ENCODE data around the gene CRTAC1. TPM values are rescaled to one million over a fixed set of nuclear protein-coding genes. Genes with fewer than 3 reads are reported as not detected.

The CRTAC1 gene
- total RNA-seq, 1 donor from 2014 or later: 23.9 TPM

DNA sequence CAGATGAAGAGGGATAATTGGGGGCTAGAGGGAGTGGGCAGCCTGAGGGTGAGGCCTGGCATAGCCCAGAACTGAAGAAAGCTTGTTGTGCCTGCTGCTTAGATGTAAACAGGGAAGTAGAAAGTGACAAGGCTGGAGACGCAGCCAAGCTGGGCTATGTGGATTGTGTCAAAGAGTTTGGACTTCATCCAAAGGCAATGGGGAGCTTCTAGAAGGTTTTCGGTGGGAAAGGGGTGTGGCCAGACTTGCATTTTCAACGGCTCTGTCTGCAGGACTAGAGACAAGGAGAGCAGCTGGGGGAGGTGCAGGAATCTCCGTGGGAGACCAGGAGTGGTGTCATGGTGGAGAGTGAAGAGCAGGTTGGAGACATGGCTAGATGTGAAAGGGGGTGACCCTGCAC lies 132.0 kb downstream of the CRTAC1 start:
- DNase-seq (ENCODE audit: low read depth): peak; percentile 29

GRCh38 chr10:97896756-97897358 lies 133.6 kb downstream of the CRTAC1 start:
- no peak for DNase-seq (ENCODE audit: low read depth)

DNA sequence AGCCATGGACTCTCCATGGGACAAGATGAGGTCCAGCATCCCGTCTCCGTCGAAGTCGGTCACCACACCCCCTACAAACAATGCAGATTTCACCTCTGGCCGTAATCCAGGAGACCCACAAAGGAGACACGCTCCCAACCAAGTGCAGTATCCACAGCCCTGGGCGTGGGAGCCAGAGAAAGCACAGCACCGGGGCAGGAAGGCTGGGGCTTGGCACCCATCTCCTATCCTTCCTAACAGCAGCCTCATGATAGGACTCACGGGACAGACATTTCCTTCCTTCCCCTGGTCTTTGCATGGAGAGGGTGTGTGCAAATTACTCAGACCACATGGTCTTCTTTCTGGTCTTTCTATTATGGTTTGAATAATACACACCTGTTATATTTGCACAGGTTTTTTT lies 134.5 kb downstream of the CRTAC1 start:
- no peak for DNase-seq (ENCODE audit: low read depth)

GRCh38 chr10:97895084-97895483 lies 135.3 kb downstream of the CRTAC1 start:
- DNase-seq (ENCODE audit: low read depth): no peak

- DNase-seq (ENCODE audit: low read depth): no peak
Observed at GRCh38 chr10:97894092-97894491, 136.3 kb downstream of the CRTAC1 start.

GRCh38 chr10:97892939-97893338 lies 137.5 kb downstream of the CRTAC1 start:
- DNase-seq (ENCODE audit: low read depth): no peak

DNA sequence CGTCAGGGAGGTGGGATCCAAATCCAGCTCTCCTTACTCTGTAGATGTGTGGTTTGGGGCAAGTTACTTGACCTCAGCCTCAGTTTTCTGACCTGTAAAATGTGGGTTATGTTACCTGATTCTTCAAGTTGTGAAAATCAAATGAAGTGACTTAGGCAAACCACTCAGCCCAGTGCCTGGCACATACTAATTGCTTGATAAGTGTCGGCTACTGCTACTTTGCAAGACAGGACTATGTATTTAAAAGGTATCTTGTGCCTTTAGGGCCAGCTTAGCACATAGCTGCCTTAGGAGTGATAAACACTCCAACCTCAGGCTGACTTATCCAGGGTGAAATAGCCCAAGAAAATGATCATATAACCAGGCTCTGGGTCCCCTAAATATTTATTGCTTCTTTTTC lies 137.9 kb downstream of the CRTAC1 start:
- no peak for DNase-seq (ENCODE audit: low read depth)

- no peak for DNase-seq (ENCODE audit: low read depth)
Observed at GRCh38 chr10:97891497-97892167, 138.8 kb downstream of the CRTAC1 start.

DNA sequence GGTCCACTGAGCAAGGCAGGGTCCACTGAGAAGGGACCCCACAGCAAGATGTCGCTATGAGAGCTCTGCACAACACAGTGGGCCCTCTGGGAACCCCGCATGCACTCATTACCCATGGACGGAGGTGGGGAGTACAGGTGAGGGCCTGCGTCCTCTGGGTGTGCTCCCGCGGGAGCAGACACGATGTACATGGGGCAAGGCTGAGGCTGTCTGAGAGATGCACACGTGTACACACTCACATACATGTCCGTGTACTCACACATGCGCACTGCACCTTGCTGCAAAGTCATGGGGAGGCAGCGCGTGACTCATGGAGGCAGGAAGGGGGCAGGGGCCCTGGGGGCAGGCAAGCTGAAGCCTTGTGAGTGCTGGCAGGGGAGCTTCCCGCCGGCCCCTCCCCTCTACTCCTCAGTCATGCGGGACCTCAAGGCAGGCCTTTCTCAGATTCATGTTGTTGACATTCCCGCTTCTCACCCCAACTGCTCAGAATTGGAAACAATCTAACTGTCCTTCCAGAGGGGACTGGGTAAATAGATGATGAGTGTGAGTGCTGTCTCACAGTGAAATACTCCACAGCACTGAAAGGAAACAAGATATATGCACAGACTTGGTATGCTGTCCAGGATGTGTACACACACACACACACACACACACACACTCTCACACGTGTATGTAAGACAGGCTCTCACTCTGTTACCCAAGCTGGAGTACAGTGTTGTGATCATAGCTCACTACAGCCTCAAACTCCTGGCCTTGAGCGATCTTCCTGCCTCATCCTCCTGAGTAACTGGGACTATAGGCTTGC lies 140.8 kb downstream of the CRTAC1 start:
- peak; percentile 97 for DNase-seq (ENCODE audit: low read depth)

- DNase-seq (ENCODE audit: low read depth): peak; percentile 90
Observed at GRCh38 chr10:97888641-97889262, 141.7 kb downstream of the CRTAC1 start.

DNA sequence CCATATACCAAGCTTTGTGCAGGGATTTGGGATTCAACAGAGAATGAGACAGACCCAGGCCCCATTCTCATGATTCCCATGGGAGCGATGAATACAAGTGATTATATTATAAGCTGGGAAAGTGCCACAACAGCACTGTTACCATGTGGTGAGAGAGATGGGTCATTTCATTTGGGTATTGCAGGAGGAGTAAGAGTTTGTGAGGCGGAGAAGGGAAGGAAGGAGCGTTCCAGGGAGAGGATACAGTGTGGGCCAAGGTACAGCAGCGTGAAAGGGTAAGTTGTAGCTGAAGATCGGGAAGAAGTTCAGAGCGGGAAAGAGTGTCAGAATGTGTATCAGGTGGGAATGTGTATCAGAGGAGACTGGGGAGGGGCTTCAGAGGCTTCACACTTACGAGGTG lies 142.3 kb downstream of the CRTAC1 start:
- no peak for DNase-seq (ENCODE audit: low read depth)

DNA sequence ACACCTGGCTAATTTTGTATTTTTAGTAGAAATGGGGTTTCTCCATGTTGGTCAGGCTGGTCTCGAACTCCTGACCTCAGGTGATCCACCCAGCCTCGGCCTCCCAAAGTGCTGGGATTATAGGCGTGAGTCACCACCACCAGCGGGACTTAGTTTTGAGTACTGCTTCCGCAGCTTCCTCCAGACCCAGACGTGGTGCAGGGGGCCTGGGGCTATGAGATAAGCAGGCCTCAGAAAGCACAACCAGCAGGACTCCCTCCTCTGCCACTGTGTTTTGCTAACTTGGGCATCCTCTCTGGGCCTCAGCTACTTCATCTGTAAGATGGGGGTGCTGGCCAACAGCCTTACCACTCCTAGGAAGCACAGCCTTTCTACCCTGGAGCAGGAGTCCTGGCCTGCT lies 143.0 kb downstream of the CRTAC1 start:
- DNase-seq (ENCODE audit: low read depth): no peak

- no peak for DNase-seq (ENCODE audit: low read depth)
Observed at GRCh38 chr10:97886286-97886685, 144.1 kb downstream of the CRTAC1 start.

- DNase-seq (ENCODE audit: low read depth): no peak
Observed at GRCh38 chr10:97883092-97883485, 147.3 kb downstream of the CRTAC1 start.

DNA sequence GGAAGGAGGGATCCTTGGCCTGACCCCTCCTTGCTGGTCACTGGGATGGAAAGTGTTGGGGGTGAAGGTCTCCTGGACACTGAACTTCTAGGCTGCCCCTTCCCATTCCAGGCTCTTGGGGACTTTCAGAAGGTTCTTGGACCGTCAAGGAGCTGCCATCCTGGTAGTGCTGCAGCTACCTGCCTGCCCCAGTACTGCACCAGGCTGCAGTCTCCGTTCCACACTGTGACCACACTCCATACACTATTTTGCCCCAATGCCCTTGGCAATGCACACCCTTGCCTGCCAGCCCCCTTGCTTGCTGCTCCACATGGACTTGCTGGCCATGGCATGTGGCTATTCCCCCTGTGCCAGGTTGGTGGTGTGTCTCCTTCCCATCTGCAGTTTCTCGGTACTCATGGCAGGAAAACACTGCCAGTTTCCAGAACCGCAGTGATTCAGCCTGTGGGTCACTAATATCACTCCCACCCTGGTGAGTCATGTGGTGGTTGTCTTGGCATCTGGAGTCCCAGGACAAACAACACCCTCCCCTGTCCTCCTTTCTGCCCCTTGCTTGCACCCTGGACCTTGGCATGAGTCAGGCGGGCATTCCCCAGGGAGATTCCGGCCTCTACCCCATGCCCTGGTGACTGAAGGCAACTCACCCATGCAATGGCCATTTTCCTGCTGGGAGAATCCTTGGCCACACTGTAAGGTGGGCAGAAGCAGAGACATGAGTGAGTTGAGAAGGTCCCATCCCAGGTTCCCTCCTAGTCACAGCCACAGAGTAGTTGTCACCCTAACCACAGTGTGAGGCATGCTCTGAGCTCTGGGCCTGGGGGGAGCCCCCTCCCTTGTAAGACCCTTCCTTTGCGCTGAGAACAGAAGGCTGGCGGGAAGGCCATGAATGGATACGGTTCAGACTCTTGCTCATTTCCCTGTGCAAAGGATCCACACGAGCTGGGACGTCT lies 148.0 kb downstream of the CRTAC1 start:
- DNase-seq (ENCODE audit: low read depth): peak; percentile 100

- DNase-seq (ENCODE audit: low read depth): no peak
Observed at GRCh38 chr10:97880109-97880508, 150.3 kb downstream of the CRTAC1 start.

DNA sequence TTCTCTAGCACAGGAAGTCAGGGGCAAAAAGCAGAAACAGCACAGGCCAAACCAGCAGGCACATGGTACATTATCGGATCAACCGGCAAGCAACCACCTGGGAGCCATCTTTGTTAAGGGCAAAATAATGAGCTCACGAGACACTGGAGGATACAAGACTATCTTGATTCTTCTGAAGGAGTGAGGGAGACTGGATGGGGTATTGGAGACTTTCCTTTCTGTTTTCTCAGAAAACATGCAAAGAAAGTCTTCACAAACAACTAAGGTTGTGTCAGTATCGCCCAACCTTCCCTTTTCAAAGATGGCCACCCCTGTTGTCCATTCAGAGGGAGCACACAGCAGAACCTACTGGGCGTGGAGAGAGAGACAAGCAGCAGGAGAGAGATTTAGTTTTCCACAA lies 151.2 kb downstream of the CRTAC1 start:
- no peak for DNase-seq (ENCODE audit: low read depth)

DNA sequence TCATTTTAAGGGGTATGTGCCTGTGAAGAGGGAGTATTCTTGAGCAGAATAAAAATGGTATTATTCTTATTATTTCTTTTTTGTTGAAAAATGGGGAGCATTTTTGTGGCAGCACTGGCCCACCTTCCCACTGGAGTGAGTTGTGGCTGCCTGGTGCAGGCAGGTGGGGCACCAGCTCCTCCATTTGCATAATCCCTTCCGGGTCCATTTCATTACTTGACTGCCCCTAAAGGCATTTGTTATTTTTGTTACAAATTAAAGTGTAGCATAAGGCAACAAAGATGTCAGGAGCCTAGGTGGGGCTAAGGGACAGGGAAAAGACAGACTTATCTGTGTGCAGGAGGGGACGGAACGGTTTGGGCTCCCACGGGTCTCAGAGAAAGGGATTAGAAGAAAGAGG lies 154.0 kb downstream of the CRTAC1 start:
- DNase-seq (ENCODE audit: low read depth): no peak

- no peak for DNase-seq (ENCODE audit: low read depth)
Observed at GRCh38 chr10:97875391-97875790, 155.0 kb downstream of the CRTAC1 start.

DNA sequence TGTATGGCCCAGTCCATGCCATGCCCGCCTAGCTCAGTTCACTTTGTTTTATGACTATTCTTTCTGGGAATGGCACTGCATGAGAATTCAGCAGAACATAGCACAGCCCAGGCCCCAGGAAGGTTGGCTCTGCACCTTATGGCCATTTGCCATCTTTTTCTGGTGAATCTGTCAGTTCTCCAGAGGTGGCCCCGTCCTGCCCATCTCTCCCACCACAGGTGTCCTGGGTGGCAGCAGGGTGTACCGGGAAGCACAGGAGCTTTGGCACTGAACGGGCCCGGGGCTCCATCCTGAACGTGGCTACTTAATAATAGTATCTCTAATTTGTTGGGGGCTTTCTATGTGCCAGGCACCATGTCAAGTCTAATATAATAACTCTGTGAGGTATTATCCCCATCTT lies 156.1 kb downstream of the CRTAC1 start:
- no peak for DNase-seq (ENCODE audit: low read depth)

- DNase-seq (ENCODE audit: low read depth): no peak
Observed at GRCh38 chr10:97873569-97873968, 156.9 kb downstream of the CRTAC1 start.
